Skin of body (tissue), 2 donors: Measurements from ENCODE around the gene CNKSR1. TPM values are rescaled to one million over a fixed set of nuclear protein-coding genes. Genes with fewer than 3 reads are reported as not detected.
"Not testable (repeated sequence)": the region's sequence is repeated elsewhere in the genome, so short reads cannot be mapped to it uniquely, and the experiment has no call there.

Experiments used
- DNase-seq: peaks from one replicate; lab custom pipeline; 2025; lab: John Stamatoyannopoulos, UW
- total RNA-seq: library from RNA; depleted of rRNA; stranded (reverse); fragments of >200 nt; gene quantifications from one replicate; pipeline ENCODE4 v1.2.3, GENCODE V29; 2014

CNKSR1 gene
- total RNA-seq, 1 donor from 2014 or later: 6.9 TPM

DNA sequence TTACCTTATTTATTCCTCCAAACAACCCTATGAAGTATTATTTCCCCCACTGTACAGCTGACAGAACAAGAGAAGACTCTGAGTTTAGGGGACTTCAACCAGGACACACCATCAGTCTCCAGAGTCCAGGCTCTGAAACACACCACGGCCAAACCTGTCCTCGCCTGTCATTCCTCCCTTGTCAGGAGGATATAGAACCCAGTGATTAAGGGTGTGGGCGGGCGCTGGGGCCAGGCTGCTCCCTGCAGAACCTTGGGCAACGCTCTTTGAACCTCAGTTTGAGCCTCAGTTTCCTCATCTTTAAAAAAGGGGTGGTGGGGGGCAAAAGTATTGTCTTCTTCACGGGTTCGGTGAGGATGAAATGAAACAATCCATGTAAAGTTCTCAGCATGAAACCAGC lies 47.3 kb downstream of the CNKSR1 start:
- DNase-seq: no peak

DNA sequence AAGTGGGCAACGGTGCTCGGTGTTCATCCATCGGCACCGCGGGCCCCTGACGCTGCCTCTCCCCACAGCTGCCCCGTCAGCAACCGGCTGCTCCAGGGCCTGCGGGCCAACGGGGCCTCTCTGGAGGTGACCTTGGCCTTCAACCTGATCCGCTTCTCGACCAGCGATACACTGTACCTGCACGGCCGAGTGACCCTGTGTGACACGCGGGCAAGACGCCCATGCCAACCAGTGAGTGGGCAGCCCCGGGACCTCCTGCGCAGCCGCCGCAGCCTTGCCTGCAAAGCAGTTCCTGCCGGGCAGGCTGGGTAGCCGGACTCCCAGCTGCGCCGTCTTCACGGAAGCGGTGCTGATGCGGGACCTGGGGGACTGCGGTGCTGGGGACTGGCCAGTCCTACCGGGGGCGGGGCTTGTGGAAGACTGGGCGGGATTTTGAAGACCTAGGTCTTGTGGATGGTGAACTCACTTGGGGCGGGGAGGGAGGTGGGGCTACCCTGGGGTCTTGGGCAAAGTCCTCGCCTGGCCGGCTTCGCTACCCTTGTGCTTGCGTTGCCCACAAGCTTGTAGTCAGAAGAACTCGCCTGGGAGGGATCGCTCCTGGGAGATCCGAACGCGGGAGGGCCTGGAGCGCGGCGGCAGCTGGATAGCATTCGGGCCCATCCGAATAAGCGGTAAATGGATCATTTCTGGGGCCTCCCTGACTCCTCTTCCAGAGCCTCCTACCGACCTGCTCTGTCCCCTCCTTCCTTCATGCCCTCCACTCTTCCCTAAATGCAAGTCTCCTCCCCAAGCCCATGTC lies 47.9 kb downstream of the CNKSR1 start:
- no peak for DNase-seq

DNA sequence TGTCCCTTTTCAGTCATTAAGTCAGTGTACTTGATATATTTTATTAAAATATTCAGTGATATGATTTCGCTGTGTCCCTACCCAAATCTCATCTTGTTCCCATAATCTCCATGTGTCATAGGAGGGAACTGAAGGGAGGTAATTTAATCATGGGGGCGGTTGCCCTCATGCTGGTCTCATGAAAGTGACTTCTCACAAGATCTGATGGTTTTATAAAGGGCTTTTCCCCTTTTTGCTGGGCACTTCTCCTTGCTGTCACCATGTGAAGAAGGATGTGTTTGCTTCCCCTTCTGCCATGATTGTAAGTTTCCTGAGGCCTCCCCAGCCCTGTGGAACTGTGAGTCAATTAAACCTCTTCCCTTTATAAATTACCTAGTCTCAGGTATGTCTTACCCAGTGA lies 53.4 kb downstream of the CNKSR1 start:
- DNase-seq: not testable (repeated sequence)

DNA sequence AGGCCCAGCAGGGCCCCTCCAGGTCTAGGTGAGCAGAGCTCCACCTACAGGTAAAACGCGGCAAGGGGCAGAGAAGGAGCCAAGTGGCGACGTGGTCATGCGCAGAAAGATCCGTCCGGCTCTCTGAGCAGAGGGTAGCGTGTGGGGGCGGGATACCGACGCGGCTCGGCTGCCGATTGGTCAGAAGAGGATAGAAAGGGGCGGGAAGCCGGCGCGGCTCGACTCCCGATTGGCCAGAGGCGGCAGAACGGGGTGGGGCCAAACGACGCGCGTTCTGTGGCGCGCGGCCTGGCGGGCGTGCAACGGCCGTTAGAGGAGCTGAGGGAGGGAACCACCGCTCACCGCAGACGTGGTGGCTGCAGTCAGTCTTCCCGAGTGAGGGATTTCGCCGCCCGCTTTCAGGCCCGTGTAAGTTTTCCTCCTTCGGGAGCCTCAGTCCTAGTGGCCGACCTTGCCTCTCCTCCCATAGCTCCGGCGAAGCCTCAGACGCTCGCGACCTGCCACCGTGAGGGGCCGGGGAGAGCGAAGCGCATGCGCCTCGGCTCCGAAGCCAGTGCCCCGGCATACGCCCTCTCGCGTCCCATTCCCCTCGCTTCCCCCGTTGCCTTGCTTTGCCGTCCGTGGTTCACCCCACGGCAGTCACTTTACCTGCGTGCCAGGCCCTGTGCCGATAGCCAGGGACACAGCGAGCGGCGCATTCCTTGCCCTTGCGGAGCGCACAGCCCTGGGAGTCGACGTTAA lies 56.8 kb downstream of the CNKSR1 start, which contains the start of gene CEP85:
Gene CEP85 (plus strand): TSS at position 298 of the 741 bp plus-strand sequence. CDS start 5,584 bp downstream, outside the sequence.
- peak; percentile 96 for DNase-seq

DNA sequence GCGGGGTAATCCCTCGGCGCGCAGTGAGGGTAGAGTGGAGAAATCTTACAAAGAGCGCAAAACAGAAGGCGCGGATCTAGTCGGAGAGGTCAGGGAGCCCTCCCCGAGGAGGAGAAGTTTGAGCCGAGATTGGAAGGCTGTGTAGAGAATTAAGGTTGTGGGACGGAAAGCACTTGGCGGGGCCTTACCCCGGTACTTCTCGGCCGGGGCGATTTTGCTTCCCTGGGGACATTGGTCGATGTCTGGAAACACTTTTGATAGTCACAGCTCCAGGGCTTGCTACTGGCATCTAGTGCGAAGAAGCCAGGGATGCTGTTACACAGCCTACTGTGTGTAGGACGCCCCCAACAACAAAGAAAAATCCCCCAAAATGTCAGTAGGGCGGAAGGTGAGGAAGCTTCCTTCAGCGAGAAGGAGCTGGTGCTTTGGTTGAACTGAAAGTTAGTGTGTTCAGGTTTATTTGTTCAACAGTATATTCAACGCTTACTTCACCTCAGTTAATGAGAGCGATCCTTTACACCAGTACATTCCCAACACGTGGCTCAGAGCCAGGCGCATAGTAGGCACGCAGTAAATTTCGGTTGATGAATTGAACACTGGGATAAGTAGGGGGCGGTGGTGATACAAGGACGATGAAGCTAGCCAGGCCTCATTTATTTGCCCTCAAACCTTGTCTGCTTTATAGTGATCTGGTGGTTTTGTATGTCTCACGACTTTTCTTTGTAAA lies 57.5 kb downstream of the CNKSR1 start:
- no peak for DNase-seq

DNA sequence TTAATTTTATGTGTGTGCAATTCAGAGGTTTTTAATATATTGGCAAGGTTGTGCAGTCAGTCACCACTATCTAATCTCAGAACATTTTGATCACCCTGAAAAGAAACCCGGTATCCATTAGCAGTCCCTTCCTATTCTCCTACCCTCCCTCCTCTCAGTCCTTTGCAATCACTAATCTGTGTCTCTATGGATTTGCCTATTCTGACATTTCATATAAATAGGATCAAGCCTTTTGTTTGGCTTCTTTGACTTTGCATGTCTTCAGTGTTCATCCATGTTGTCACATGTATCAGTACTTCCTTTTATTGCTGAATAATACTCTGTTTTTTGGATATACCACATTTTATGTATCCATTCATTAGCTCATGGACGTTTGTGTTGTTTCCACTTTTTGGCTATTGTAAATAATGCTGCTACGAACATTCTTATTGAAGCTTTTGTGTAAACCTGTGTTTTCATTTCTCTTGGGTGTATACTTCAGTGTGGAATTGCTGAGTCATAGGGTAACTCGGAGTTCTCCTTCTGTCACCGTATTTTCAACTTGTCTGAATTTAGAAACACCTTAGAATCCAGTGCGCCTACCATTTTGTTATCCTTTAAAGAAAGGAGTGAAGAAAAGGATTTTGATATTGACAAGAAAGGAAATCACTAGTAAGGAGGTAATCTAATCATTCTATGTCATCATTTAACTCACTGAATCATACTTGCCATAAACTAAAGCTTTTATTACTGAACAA lies 60.1 kb downstream of the CNKSR1 start:
- DNase-seq: no peak

Other genes starting within 250 kb of the CNKSR1 start
- gene PAFAH2, start 179.4 kb upstream of the CNKSR1 start, total RNA-seq: 10.2 TPM
- gene EXTL1, start 155.7 kb upstream of the CNKSR1 start, total RNA-seq: 0.69 TPM
- 0.30 TPM for gene SLC30A2, start 131.4 kb upstream of the CNKSR1 start, total RNA-seq
- 4.7 TPM for gene TRIM63, start 109.9 kb upstream of the CNKSR1 start, total RNA-seq
- gene PDIK1L, start 65.7 kb upstream of the CNKSR1 start, total RNA-seq: 11.3 TPM
- gene FAM110D, start 18.4 kb upstream of the CNKSR1 start, total RNA-seq: 0.30 TPM
- gene C1orf232, start 8.5 kb upstream of the CNKSR1 start, total RNA-seq: not detected
- 10.0 TPM for gene ZNF593, start 7.6 kb upstream of the CNKSR1 start, total RNA-seq
- gene ZNF593OS, start 5.7 kb upstream of the CNKSR1 start, total RNA-seq: not detected
- gene CATSPER4, start 13.1 kb downstream of the CNKSR1 start, total RNA-seq: not detected
- 15.1 TPM for gene CEP85, start 56.7 kb downstream of the CNKSR1 start, total RNA-seq
- gene SH3BGRL3, start 102.6 kb downstream of the CNKSR1 start, total RNA-seq: 16.0 TPM
- 8.2 TPM for gene UBXN11, start 129.1 kb downstream of the CNKSR1 start, total RNA-seq
- gene CD52, start 140.5 kb downstream of the CNKSR1 start, total RNA-seq: 2.8 TPM
- gene CRYBG2, start 176.6 kb downstream of the CNKSR1 start, total RNA-seq: 15.4 TPM
- not detected for gene ZNF683, start 195.3 kb downstream of the CNKSR1 start, total RNA-seq
- not detected for gene LIN28A, start 233.3 kb downstream of the CNKSR1 start, total RNA-seq